ENCODE measurements around the gene ZMIZ1. TPM values are rescaled to one million over a fixed set of nuclear protein-coding genes. Genes with fewer than 3 reads are reported as not detected.

The ZMIZ1 gene
- total and polyA plus RNA-seq, 2 donors (not counting 1 experiment from before 2014, with no cell fraction given), result 6.3 to 30.6 TPM

DNA sequence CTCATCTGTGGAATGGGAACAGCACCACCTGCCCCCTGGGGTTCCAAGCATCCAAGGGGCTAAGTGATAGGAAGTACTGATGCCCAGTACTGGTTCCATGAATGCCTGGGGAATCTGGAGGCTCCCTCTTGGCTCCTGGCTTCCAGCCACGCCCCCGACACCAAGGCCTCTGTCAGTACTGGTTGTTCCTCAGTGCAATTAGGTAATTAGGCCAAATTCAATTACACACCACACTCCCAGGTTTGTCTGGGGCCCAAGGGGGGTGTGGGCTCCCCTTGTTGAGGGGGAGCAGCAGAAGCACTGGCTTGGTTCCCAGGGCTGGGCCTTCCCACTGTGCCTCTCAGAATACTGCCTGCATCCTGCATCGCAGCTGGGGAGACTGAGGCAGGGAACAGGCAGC is 164.1 kb downstream of the ZMIZ1 start:
- peaks cover 2% of the 10 kb centered on the region for H4K20me1 ChIP-seq (ENCODE audit: control insufficient read depth, extremely low read depth, insufficient read depth, low read length)
- no peaks in the 10 kb centered on the region for H3K27me3 ChIP-seq (ENCODE audit: control insufficient read depth, insufficient read depth, low read length)
- H3K9me3 ChIP-seq (ENCODE audit: control insufficient read depth, insufficient read depth, low read depth, low read length), result no peaks in the 10 kb centered on the region
- DNase-seq (ENCODE audit: low read depth in 2 of 2), result no peak
- peaks cover 21% of the 10 kb centered on the region for H3K36me3 ChIP-seq (ENCODE audit: control insufficient read depth, insufficient read depth, low read length)
- no peak overlapping the region for H2AFZ ChIP-seq (ENCODE audit: low read length)
- H3K4me1 ChIP-seq (ENCODE audit: control insufficient read depth, extremely low read depth, insufficient read depth, low read length), result peaks cover 18% of the 10 kb centered on the region
- TF ChIP-seq CTCF (conservative IDR thresholded peaks at IDR 0.05 in 1 of 2, IDR thresholded peaks at IDR 0.05 in 1 of 2; ENCODE audit: low read depth in 1 of 2, low read length in 2 of 2), result no peak
- no peak for TF ChIP-seq EZH2 (IDR thresholded peaks at IDR 0.05; ENCODE audit: low read length, missing control alignments)
- no peak overlapping the region for H3K9ac ChIP-seq (ENCODE audit: insufficient read depth, low read length)
- H3K79me2 ChIP-seq (ENCODE audit: control insufficient read depth, insufficient read depth, low read length), result no peaks in the 10 kb centered on the region
- no peak overlapping the region for H3K4me2 ChIP-seq (ENCODE audit: extremely low read depth, insufficient read depth, low read length)
- H3K4me3 ChIP-seq (replicated peaks in 1 of 4; ENCODE audit: control extremely low read depth in 1 of 4, insufficient read depth in 1 of 4, low read depth in 3 of 4, low read length in 4 of 4), result no peak overlapping the region
- no peak overlapping the region for H3K27ac ChIP-seq (ENCODE audit: insufficient read depth, low read length)

GRCh38 chr10:79234391-79235315 is 165.9 kb downstream of the ZMIZ1 start:
- H3K9me3 ChIP-seq (ENCODE audit: control insufficient read depth, insufficient read depth, low read depth, low read length), result no peaks in the 10 kb centered on the region
- H2AFZ ChIP-seq (ENCODE audit: low read length), result no peak overlapping the region
- no peak overlapping the region for H3K27ac ChIP-seq (ENCODE audit: insufficient read depth, low read length)
- H3K79me2 ChIP-seq (ENCODE audit: control insufficient read depth, insufficient read depth, low read length), result no peaks in the 10 kb centered on the region
- no peak overlapping the region for H3K4me3 ChIP-seq (replicated peaks in 1 of 4; ENCODE audit: control extremely low read depth in 1 of 4, insufficient read depth in 1 of 4, low read depth in 3 of 4, low read length in 4 of 4)
- TF ChIP-seq EZH2 (IDR thresholded peaks at IDR 0.05; ENCODE audit: low read length, missing control alignments), result no peak
- no peak for TF ChIP-seq CTCF (conservative IDR thresholded peaks at IDR 0.05 in 1 of 2, IDR thresholded peaks at IDR 0.05 in 1 of 2; ENCODE audit: low read depth in 1 of 2, low read length in 2 of 2)
- DNase-seq (ENCODE audit: low read depth in 2 of 2), result peak in 1 of 2 donors; percentile 37
- H3K36me3 ChIP-seq (ENCODE audit: control insufficient read depth, insufficient read depth, low read length), result peaks cover 18% of the 10 kb centered on the region
- H3K4me1 ChIP-seq (ENCODE audit: control insufficient read depth, extremely low read depth, insufficient read depth, low read length), result peaks cover 22% of the 10 kb centered on the region
- H3K9ac ChIP-seq (ENCODE audit: insufficient read depth, low read length), result no peak overlapping the region
- no peak overlapping the region for H3K4me2 ChIP-seq (ENCODE audit: extremely low read depth, insufficient read depth, low read length)
- peaks cover 2% of the 10 kb centered on the region for H4K20me1 ChIP-seq (ENCODE audit: control insufficient read depth, extremely low read depth, insufficient read depth, low read length)
- H3K27me3 ChIP-seq (ENCODE audit: control insufficient read depth, insufficient read depth, low read length), result no peaks in the 10 kb centered on the region

- Histone ChIP-seq H3K27me3 (ENCODE audit: control insufficient read depth, insufficient read depth, low read length) (no peaks in the 10 kb centered on the region), H3K36me3 (ENCODE audit: control insufficient read depth, insufficient read depth, low read length) (peaks cover 14% of the 10 kb centered on the region), H3K27ac (ENCODE audit: insufficient read depth, low read length) (no peak overlapping the region), H3K4me1 (ENCODE audit: control insufficient read depth, extremely low read depth, insufficient read depth, low read length) (peaks cover 18% of the 10 kb centered on the region), H3K9me3 (ENCODE audit: control insufficient read depth, insufficient read depth, low read depth, low read length) (no peaks in the 10 kb centered on the region), H4K20me1 (ENCODE audit: control insufficient read depth, extremely low read depth, insufficient read depth, low read length) (peaks cover 2% of the 10 kb centered on the region), H3K4me2 (ENCODE audit: extremely low read depth, insufficient read depth, low read length) (no peak overlapping the region), H3K79me2 (ENCODE audit: control insufficient read depth, insufficient read depth, low read length) (no peaks in the 10 kb centered on the region), H3K4me3 (replicated peaks in 1 of 4; ENCODE audit: control extremely low read depth in 1 of 4, insufficient read depth in 1 of 4, low read depth in 3 of 4, low read length in 4 of 4) (no peak overlapping the region), H2AFZ (ENCODE audit: low read length) (no peak overlapping the region), H3K9ac (ENCODE audit: insufficient read depth, low read length) (no peak overlapping the region)
- TF ChIP-seq EZH2 (IDR thresholded peaks at IDR 0.05; ENCODE audit: low read length, missing control alignments) (no peak), CTCF (conservative IDR thresholded peaks at IDR 0.05 in 1 of 2, IDR thresholded peaks at IDR 0.05 in 1 of 2; ENCODE audit: low read depth in 1 of 2, low read length in 2 of 2) (no peak)
- DNase-seq (ENCODE audit: low read depth in 2 of 2), result no peak
These were observed 167.1 kb downstream of the ZMIZ1 start for GRCh38 chr10:79235765-79236432.

All from fibroblast of lung (primary cell).